Naive thymus-derived CD8-positive, alpha-beta T cell (primary cell): ENCODE measurements around the gene SPRR2E. TPM values are rescaled to one million over a fixed set of nuclear protein-coding genes. Genes with fewer than 3 reads are reported as not detected.
"Not testable (repeated sequence)": the region's sequence is repeated elsewhere in the genome, so short reads cannot be mapped to it uniquely, and the experiment has no call there.

Experiments used
- ATAC-seq, 2 donors: fragments of 150-1000 bp; cut with Tn5 transposase in 1 of 2; sonication (Bioruptor Pico), chemical (Tn5 transposase) in 1 of 2; 1 replicate in 1 of 2; 2 replicates in 1 of 2; pipeline ENCODE4 v1.10.0; 2021; ENCODE audit warnings: mild to moderate bottlenecking in 2 of 2, moderate library complexity in 2 of 2
- POLR2A ChIA-PET: fragments of 350-600 bp; sonication (Branson Sonifier 250); formaldehyde crosslinking; loops from one replicate; lab custom pipeline; 2021; ENCODE audit warnings: antibody characterized with exemption; lab: Charles Lee
- DNase-seq, 10 donors: peaks; one replicate each; pipeline versions ENCODE4 v3.0.0 to v3.0.0-alpha.2; 2020 to 2022
- H3K27ac Mint-ChIP-seq, 10 donors: one replicate each; pipeline ENCODE4 v1.8.0; 2020 to 2022; ENCODE audit warnings: mild to moderate bottlenecking in 10 of 10, mixed read lengths in 10 of 10, moderate library complexity in 4 of 10, inconsistent platforms in 1 of 10
- H3K27me3 Mint-ChIP-seq, 5 donors: one replicate each; pipeline ENCODE4 v1.8.0; 2021 to 2022; ENCODE audit warnings: mixed read lengths in 5 of 5
- H3K36me3 Mint-ChIP-seq, 3 donors: one replicate each; pipeline ENCODE4 v1.8.0; 2020 to 2022; ENCODE audit warnings: mixed read lengths in 3 of 3, mild to moderate bottlenecking in 2 of 3, inconsistent platforms in 1 of 3
- H3K4me1 Mint-ChIP-seq, 4 donors: one replicate each; pipeline ENCODE4 v1.8.0; 2021 to 2022; ENCODE audit warnings: mixed read lengths in 4 of 4
- H3K4me3 Mint-ChIP-seq, 10 donors: one replicate each; pipeline ENCODE4 v1.8.0; 2020 to 2022; ENCODE audit warnings: mild to moderate bottlenecking in 10 of 10, mixed read lengths in 10 of 10, moderate library complexity in 6 of 10, inconsistent platforms in 1 of 10
- H3K9me3 Mint-ChIP-seq, 9 donors: one replicate each; pipeline ENCODE4 v1.8.0; 2020 to 2022; ENCODE audit warnings: mixed read lengths in 9 of 9, mild to moderate bottlenecking in 3 of 9, inconsistent platforms in 1 of 9, moderate library complexity in 1 of 9
- polyA plus RNA-seq, 3 donors: library from polyadenylated mRNA; unstranded; fragments of 300-500 nt; fragmentation: Illumina TruSeq; gene quantifications; one replicate each; pipeline ENCODE4 v1.2.3, GENCODE V29; 2021
- total RNA-seq, 8 experiments: library from RNA in 2 of 8; stranded (reverse) in 2 of 8; gene quantifications; one replicate each; pipeline ENCODE4 v1.2.3 and lab custom pipeline; 2021 to 2026

The SPRR2E gene
- total and polyA plus RNA-seq, 5 experiments from 2014 or later = not detected

DNA sequence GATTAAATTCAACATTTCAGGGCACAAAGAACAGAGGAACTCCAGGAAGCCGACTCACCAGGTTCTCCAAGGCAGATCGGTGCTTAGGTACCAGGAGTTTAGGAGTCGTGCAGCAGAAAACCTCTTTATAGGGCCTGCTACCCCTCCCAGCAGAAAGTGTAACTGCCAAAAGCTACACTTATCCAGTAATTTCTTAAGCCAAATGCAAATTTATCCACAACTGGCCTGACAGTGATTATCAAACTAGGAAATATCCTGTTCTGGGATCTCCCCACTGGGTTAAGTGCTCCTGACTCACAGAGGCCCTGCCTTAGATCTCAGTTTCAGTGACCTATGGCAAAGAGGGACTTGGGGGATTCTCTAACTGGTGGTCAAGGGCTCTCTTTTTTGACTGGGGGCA is 19.1 kb upstream of the SPRR2E start, which contains the start of gene SPRR2F:
Gene SPRR2F (minus strand): TSS at position 101 of the 400 bp plus-strand sequence. CDS start 783 bp downstream, outside the sequence.
- POLR2A ChIA-PET = no interaction called here
- Mint-ChIP-seq H3K4me3 (no peak within 1 kb of the TSS), H3K36me3 (no peaks in the 10 kb centered on the region), H3K27ac (no peak within 1 kb of the TSS), H3K9me3 (peaks cover 0 to 4% (median 2%) of the 10 kb centered on the region in 9 donors), H3K4me1 (no peaks in the 10 kb centered on the region), H3K27me3 (peaks cover 9 to 61% (median 36%) of the 10 kb centered on the region in 5 donors)
- ATAC-seq = no peak
- DNase-seq = no peak

DNA sequence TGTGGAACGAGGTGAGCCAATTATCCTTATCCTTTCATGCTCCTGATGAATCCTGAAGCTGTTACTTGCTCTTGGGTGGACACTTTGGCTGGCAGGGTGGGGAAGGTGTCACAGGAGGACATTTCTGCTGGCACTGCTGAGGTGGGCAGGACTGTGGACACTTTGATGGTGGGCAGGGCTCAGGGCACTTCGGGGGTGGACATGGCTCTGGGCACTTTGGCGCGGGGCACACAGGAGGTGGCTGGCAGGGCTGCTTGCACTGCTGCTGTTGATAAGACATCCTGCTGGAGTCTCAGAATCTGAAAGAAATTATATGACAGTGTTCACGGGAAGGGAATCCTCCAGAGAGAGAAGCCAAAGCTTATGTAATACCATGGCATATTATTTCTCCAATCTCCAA is 18.1 kb upstream of the SPRR2E start:
- ATAC-seq, H3K36me3 Mint-ChIP-seq, H3K27ac Mint-ChIP-seq, H3K4me3 Mint-ChIP-seq, DNase-seq, POLR2A ChIA-PET, H3K4me1 Mint-ChIP-seq: not testable (repeated sequence)
- H3K9me3 Mint-ChIP-seq = peaks cover 0 to 12% (median 8%) of the 10 kb centered on the region in 9 donors
- H3K27me3 Mint-ChIP-seq = peaks cover 10 to 61% (median 31%) of the 10 kb centered on the region in 5 donors

GRCh38 chr1:153100245-153100644 is 5.9 kb upstream of the SPRR2E start:
- no peak for ATAC-seq
- DNase-seq = no peak
- H3K36me3 Mint-ChIP-seq = no peaks in the 10 kb centered on the region
- POLR2A ChIA-PET = no interaction called here
- no peaks in the 10 kb centered on the region for H3K4me1 Mint-ChIP-seq
- H3K9me3 Mint-ChIP-seq = peaks cover 0 to 17% (median 6%) of the 10 kb centered on the region in 9 donors
- H3K4me3 Mint-ChIP-seq = no peak overlapping the region
- H3K27ac Mint-ChIP-seq = no peak overlapping the region
- H3K27me3 Mint-ChIP-seq = peaks cover 15 to 51% (median 20%) of the 10 kb centered on the region in 5 donors

GRCh38 chr1:153099461-153100045 is 5.2 kb upstream of the SPRR2E start:
- POLR2A ChIA-PET = no interaction called here
- H3K9me3 Mint-ChIP-seq = peaks cover 0 to 10% (median 2%) of the 10 kb centered on the region in 9 donors
- H3K4me3 Mint-ChIP-seq = no peak overlapping the region
- peaks cover 15 to 49% (median 19%) of the 10 kb centered on the region in 5 donors for H3K27me3 Mint-ChIP-seq
- DNase-seq (no peak), ATAC-seq (no peak)
- no peaks in the 10 kb centered on the region for H3K36me3 Mint-ChIP-seq
- H3K4me1 Mint-ChIP-seq = no peaks in the 10 kb centered on the region
- no peak overlapping the region for H3K27ac Mint-ChIP-seq

DNA sequence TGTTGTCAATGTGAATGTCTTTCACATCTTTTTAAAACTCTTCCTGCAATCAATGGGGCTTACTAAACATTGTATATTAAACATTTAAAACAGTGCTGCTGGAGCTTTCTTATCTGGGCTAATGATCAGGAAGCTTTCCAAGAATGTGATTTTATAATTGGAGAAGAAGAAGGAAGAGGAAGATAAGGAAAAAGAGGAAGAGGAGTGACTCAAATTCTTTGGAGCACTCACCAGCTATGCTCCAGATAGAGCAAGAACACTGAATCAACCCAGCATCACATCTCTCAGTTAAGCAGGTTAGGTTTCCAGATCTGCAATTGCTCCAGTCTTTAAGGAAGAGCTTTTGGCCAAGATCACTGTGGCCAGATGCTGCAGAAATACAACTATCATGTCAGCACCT is 1.4 kb upstream of the SPRR2E start:
- Mint-ChIP-seq H3K36me3 (no peaks in the 10 kb centered on the region), H3K4me1 (no peaks in the 10 kb centered on the region), H3K27ac (no peak overlapping the region), H3K27me3 (peaks cover 11 to 24% (median 13%) of the 10 kb centered on the region in 5 donors), H3K4me3 (no peak overlapping the region), H3K9me3 (no peaks in the 10 kb centered on the region)
- POLR2A ChIA-PET = no interaction called here
- ATAC-seq = no peak
- no peak for DNase-seq

- DNase-seq = no peak
- Mint-ChIP-seq H3K27me3 (peaks cover 10 to 32% (median 21%) of the 10 kb centered on the region in 5 donors), H3K27ac (no peak overlapping the region), H3K4me3 (no peak overlapping the region), H3K36me3 (no peaks in the 10 kb centered on the region), H3K4me1 (no peaks in the 10 kb centered on the region), H3K9me3 (peaks cover 0 to 3% (median 0%) of the 10 kb centered on the region in 9 donors)
- no peak for ATAC-seq
- POLR2A ChIA-PET = no interaction called here
Measured at GRCh38 chr1:153087652-153088051, 6.7 kb downstream of the SPRR2E start.

GRCh38 chr1:153081736-153082135 is 12.6 kb downstream of the SPRR2E start:
- Mint-ChIP-seq H3K27me3 (peaks cover 20 to 48% (median 22%) of the 10 kb centered on the region in 5 donors), H3K4me3 (no peak overlapping the region), H3K4me1 (no peaks in the 10 kb centered on the region), H3K36me3 (peaks cover 0 to 9% (median 0%) of the 10 kb centered on the region in 3 donors), H3K9me3 (peaks cover 0 to 28% (median 7%) of the 10 kb centered on the region in 9 donors), H3K27ac (no peak overlapping the region)
- no peak for ATAC-seq
- POLR2A ChIA-PET = no interaction called here
- no peak for DNase-seq

DNA sequence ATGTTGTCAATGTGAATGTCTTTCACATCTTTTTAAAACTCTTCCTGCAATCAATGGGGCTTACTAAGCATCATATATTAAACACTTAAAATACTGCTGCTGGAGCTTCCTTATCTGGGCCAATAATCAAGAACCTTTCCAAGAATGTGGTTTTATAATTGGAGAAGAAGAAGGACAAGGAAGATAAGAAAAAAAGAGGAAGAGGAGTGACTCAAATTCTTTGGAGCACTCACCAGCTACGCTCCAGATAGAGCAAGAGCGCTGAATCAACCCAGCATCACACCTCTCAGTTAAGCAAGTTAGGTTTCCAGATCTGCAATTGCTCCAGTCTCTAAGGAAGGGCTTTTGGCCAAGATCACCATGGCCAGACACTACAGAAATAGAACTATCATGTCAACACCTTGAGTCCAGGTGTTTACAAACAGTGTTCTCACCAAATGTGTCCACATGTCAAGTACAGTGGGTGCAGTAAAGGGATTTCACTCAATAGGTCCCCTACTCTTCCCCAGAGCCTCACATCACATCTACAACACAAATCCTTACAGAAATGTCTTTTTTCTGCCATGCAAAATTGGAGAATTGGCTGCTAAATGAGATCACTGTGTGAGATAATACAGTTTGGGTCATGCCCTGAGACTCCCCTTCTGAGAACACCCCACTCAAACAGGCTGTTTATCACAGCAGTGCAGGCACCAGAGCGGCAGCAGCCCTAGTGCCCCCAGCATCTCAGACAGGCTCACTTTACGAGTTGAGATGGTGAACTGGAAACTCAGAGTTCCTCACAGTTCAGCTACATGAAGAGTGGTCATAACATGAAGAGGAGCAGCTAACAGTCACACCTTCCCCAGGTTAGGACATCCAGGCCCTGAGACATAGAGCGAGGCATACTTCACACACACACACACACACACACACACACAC is 21.3 kb downstream of the SPRR2E start:
- POLR2A ChIA-PET = no interaction called here

GRCh38 chr1:153071511-153071910 is 22.8 kb downstream of the SPRR2E start, which contains the start of gene SPRR2B:
Gene SPRR2B, minus strand, starts transcription at chr1:153071611. Its CDS starts 772 bp downstream, at chr1:153070839.
- peaks cover 0 to 8% (median 0%) of the 10 kb centered on the region in 9 donors for H3K9me3 Mint-ChIP-seq
- ATAC-seq (no peak), DNase-seq (no peak)
- no peaks in the 10 kb centered on the region for H3K4me1 Mint-ChIP-seq
- H3K27me3 Mint-ChIP-seq = peaks cover 2 to 32% (median 13%) of the 10 kb centered on the region in 5 donors
- POLR2A ChIA-PET = no interaction called here
- no peak within 1 kb of the TSS for H3K27ac Mint-ChIP-seq
- no peak within 1 kb of the TSS for H3K4me3 Mint-ChIP-seq
- no peaks in the 10 kb centered on the region for H3K36me3 Mint-ChIP-seq

More for the DNA sequence above, 21.3 kb downstream of the SPRR2E start:
- Mint-ChIP-seq H3K27me3 (peaks cover 5 to 17% (median 9%) of the 10 kb centered on the region in 5 donors), H3K9me3 (peaks cover 0 to 4% (median 0%) of the 10 kb centered on the region in 9 donors), H3K36me3 (peaks cover 0 to 4% (median 0%) of the 10 kb centered on the region in 3 donors), H3K4me1 (no peaks in the 10 kb centered on the region), H3K4me3 (no peak overlapping the region), H3K27ac (no peak overlapping the region)
- ATAC-seq (no peak), DNase-seq (no peak)

DNA sequence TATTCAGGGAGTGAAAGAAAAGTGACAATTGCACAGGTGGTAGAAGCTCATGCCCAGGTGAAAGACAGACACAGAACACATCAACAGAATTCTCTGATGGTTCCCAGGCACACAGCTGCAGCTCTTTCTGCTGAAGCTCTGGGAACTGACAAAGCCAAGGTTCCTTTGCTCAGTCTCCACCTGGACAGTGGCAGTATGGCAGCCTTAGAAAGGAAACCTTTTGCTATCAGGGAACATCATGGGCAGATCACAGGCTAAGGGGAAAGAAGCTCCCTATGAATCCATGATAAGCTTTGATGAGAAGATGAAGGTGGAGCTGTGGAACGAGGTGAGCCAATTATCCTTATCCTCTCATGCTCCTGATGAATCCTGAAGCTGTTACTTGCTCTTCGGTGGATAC is 24.1 kb downstream of the SPRR2E start:
- POLR2A ChIA-PET = no interaction called here
- ATAC-seq = no peak

GRCh38 chr1:153058826-153059784 is 35.2 kb downstream of the SPRR2E start:
- H3K27me3 Mint-ChIP-seq = peaks cover 12 to 69% (median 19%) of the 10 kb centered on the region in 5 donors
- POLR2A ChIA-PET = no interaction called here
- peaks cover 0 to 4% (median 0%) of the 10 kb centered on the region in 9 donors for H3K9me3 Mint-ChIP-seq
- no peaks in the 10 kb centered on the region for H3K4me1 Mint-ChIP-seq
- H3K4me3 Mint-ChIP-seq = no peak overlapping the region
- H3K27ac Mint-ChIP-seq = no peak overlapping the region
- no peak for DNase-seq
- no peak for ATAC-seq
- H3K36me3 Mint-ChIP-seq = no peaks in the 10 kb centered on the region

More for the DNA sequence above, 24.1 kb downstream of the SPRR2E start:
- Mint-ChIP-seq H3K27me3 (peaks cover 5 to 44% (median 23%) of the 10 kb centered on the region in 5 donors), H3K4me3 (no peak overlapping the region), H3K27ac (no peak overlapping the region), H3K9me3 (peaks cover 0 to 8% (median 0%) of the 10 kb centered on the region in 9 donors), H3K4me1 (no peaks in the 10 kb centered on the region), H3K36me3 (no peaks in the 10 kb centered on the region)
- DNase-seq = no peak

- Mint-ChIP-seq H3K9me3 (peaks cover 0 to 4% (median 0%) of the 10 kb centered on the region in 9 donors), H3K4me3 (no peak overlapping the region), H3K27me3 (peaks cover 14 to 71% (median 27%) of the 10 kb centered on the region in 5 donors), H3K4me1 (no peaks in the 10 kb centered on the region), H3K36me3 (no peaks in the 10 kb centered on the region), H3K27ac (no peak overlapping the region)
- POLR2A ChIA-PET = no interaction called here
- no peak for DNase-seq
- no peak for ATAC-seq
Measured at GRCh38 chr1:153058154-153058553, 36.2 kb downstream of the SPRR2E start.
